HEK293T (cell line): Measurements from ENCODE around the gene COL9A2.

Experiments used
- ARNT ChIP-seq: fragments of 450-650 bp; IDR thresholded peaks from 2 replicates; pipeline ENCODE4 v1.6.1; 2017; ENCODE audit warnings: mild to moderate bottlenecking
- BHLHE40 ChIP-seq: fragments of 450-650 bp; IDR thresholded peaks from 2 replicates; pipeline ENCODE4 v1.6.1; 2016; ENCODE audit warnings: mild to moderate bottlenecking, moderate library complexity, borderline replicate concordance
- CTBP1 ChIP-seq: fragments of 450-650 bp; IDR thresholded peaks from 2 replicates; pipeline ENCODE4 v1.6.1; 2016; ENCODE audit warnings: borderline replicate concordance
- FOXA1 ChIP-seq: fragments of 450-650 bp; IDR thresholded peaks from 2 replicates; pipeline ENCODE4 v1.6.1; 2016; ENCODE audit warnings: mild to moderate bottlenecking
- FOXK2 ChIP-seq: fragments of 450-650 bp; IDR thresholded peaks from 2 replicates; pipeline ENCODE4 v1.6.1; 2016; ENCODE audit warnings: mild to moderate bottlenecking
- FOXM1 ChIP-seq: fragments of 450-650 bp; IDR thresholded peaks from 2 replicates; pipeline ENCODE4 v1.6.1; 2017; ENCODE audit warnings: mild to moderate bottlenecking, borderline replicate concordance
- L3MBTL2 ChIP-seq: fragments of 450-650 bp; conservative IDR thresholded peaks from 2 replicates; pipeline ENCODE4 v1.6.1; 2016; ENCODE audit warnings: mild to moderate bottlenecking
- NFRKB ChIP-seq: fragments of 450-650 bp; IDR thresholded peaks from 2 replicates; pipeline ENCODE4 v1.6.1; 2016; ENCODE audit warnings: mild to moderate bottlenecking, moderate library complexity
- PKNOX1 ChIP-seq: fragments of 450-650 bp; IDR thresholded peaks from 2 replicates; pipeline ENCODE4 v1.6.1; 2016
- SP1 ChIP-seq: fragments of 450-650 bp; IDR thresholded peaks from 2 replicates; pipeline ENCODE4 v1.6.1; 2017
- SUZ12 ChIP-seq: fragments of 450-650 bp; IDR thresholded peaks from 2 replicates; pipeline ENCODE4 v1.6.1; 2016; ENCODE audit warnings: mild to moderate bottlenecking
- TARDBP ChIP-seq: fragments of 450-650 bp; IDR thresholded peaks from 2 replicates; pipeline ENCODE4 v1.6.1; 2016
- ZNF384 ChIP-seq: fragments of 450-650 bp; IDR thresholded peaks from 2 replicates; pipeline ENCODE4 v1.6.1; 2016

- no peak for TF ChIP-seq NFRKB
- no peak for TF ChIP-seq SUZ12
- TF ChIP-seq ZNF384: no peak
- no peak for TF ChIP-seq TARDBP
- no peak for TF ChIP-seq CTBP1
- TF ChIP-seq PKNOX1: no peak
- no peak for TF ChIP-seq FOXM1
- no peak for TF ChIP-seq FOXA1
- no peak for TF ChIP-seq BHLHE40
- TF ChIP-seq FOXK2: no peak
- TF ChIP-seq L3MBTL2: no peak
- TF ChIP-seq SP1: no peak
- no peak for TF ChIP-seq ARNT
Observed at GRCh38 chr1:40299366-40300248, 17.5 kb downstream of the COL9A2 start.
